GM12872 (cell line): ENCODE measurements around the gene PACS2.

Source experiments
- TF ChIP-seq, protein P1 (sequence below): IDR thresholded peaks from 3 replicates; pipeline ENCODE4 v1.5.1; 2011; ENCODE audit warnings: low read depth, mild to moderate bottlenecking, low read length, moderate library complexity; ENCODE audit not compliant: insufficient read depth

The PACS2 gene

DNA sequence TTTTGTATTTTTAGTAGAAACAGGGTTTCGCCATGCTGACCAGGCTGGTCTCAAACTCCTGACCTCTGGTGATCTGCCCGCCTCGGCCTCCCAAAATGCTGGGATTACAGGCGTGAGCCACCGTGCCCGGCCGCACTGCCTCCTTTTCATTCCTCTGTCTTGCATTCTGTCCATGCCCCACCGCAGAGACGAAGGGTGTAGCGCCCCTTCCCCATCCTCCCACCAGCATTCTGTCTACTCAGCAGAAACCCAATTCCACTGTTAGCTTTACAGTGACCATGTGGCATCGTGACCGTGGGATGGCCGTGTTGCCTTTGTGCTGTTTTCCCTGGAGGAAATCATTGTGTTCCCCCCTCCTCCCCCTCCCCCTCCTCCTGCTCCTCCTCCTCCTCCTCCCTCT is 94.0 kb downstream of the PACS2 start:
- TF ChIP-seq, protein P1, sequence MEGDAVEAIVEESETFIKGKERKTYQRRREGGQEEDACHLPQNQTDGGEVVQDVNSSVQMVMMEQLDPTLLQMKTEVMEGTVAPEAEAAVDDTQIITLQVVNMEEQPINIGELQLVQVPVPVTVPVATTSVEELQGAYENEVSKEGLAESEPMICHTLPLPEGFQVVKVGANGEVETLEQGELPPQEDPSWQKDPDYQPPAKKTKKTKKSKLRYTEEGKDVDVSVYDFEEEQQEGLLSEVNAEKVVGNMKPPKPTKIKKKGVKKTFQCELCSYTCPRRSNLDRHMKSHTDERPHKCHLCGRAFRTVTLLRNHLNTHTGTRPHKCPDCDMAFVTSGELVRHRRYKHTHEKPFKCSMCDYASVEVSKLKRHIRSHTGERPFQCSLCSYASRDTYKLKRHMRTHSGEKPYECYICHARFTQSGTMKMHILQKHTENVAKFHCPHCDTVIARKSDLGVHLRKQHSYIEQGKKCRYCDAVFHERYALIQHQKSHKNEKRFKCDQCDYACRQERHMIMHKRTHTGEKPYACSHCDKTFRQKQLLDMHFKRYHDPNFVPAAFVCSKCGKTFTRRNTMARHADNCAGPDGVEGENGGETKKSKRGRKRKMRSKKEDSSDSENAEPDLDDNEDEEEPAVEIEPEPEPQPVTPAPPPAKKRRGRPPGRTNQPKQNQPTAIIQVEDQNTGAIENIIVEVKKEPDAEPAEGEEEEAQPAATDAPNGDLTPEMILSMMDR = no peak

DNA sequence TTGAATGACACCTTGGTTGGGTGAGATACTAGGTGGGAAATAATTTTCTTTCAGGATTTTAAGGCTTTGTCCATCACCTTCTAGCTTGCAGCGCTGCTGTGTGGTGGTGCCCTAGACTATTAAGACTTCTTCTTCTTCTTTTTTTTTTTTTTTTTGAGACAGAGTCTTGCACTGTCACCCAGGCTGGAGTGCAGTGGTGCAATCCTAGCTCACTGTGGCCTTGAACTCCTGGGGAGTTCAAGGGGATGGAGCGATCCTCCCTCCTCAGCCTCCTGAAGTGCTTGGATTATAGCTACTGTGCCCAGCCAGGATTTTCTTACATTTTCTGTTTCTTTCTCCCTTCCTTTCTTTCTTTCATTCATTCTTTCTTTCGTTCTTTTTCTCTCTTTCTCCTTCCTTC is 94.8 kb downstream of the PACS2 start:
- TF ChIP-seq, protein P1 = no peak

DNA sequence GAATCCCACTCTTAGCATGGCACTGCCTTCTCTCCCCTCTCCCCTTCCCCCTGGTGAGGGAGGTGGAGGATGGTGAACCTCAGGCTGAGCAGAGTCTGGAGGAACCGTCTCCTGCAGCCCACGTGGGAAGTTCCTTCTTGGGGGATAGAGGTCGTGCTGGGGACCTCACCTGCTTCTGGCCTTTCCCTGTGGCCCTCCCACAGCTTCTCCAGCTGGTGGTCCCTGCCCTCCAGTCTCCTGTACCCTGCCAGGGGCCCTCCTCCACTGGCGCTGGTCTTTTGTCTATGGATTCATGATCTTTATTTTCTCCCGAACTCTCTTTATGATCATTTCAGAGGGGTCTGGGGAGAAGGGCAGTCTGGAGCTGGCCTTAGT is 96.1 kb downstream of the PACS2 start:
- TF ChIP-seq, protein P1 = no peak

DNA sequence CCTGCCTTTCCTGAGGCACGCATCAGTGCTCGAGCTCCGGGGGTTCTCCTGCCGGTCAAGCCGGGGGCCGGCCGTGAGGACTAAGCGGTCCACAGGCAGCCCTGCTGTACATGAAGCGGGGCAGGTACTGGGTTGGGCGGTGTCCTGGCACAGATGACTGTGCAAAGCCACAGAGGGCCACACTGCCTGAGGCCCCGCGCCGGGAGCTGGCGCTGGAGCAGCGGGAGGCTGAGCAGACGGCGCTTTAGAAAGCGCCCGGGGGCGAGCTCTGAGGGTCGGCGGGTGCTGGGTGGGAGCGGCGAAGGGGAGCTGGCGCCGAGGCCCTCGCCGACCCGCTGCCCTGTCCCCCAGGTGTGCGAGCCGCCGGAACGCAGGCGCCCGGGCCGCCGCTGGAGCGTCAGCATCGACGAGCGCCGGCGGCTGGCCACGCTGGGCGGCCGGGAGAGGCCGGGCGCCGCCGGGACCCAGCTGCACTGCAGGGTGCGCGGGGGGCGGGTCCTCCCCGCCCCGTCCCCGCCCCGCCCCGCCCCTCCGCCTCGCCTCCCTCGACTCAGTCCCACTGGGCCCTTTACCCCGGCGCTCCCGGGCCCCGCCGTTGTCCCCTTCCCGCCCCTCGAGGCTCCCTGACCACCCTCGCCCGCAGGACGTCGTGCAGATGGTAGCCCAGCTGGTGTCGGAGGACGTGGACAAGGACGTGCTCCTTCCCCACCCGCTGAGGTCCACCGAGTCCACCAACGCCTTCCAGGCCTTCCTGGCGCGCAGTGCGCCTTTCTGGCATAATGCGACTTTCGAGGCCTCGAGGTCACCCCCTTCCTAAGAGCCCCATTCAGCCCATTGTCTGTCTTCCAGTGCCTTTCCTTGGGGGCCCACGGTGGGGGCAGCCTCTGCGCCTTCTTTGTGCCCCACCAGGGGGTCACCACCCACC is 96.7 kb downstream of the PACS2 start:
- TF ChIP-seq, protein P1 = no peak

DNA sequence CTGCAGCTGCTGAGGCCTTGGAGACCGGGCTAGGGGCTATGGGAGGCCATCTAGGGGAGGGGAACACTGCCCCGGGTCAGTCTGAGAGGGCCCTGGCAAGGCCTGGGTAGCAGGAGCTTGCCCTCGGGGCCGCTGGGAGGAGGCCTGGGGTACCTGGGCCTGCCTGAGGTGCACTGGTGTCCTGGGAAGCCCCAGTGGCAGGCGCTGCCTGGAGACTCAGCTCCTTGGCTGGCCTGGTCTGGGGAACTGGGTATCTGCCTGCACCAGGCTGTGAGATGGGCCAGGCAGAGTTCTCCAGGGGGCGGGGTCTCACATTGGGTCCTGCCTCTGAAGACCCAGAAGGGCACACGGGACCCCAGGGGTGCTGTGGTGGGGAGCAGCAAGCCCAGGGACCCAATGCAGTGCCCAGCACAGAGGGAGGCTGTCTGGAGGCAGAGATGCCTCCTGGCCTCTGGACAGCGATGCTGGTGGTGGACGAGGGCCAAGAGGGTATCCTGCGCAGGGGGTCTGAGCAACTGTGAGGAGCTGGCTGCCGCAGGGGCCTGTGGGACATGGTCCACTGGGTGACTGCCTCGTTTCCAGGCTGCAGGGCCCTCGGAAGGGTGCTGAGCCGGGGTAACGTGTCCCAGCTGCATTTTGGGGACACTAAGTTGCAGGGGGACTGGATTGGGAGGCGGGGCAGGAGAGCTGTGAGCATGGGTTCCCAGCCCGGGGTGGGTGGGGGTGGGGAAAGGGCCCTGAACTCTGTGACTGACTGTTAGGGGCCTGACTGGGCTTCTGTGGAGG is 97.6 kb downstream of the PACS2 start:
- TF ChIP-seq, protein P1 = no peak

DNA sequence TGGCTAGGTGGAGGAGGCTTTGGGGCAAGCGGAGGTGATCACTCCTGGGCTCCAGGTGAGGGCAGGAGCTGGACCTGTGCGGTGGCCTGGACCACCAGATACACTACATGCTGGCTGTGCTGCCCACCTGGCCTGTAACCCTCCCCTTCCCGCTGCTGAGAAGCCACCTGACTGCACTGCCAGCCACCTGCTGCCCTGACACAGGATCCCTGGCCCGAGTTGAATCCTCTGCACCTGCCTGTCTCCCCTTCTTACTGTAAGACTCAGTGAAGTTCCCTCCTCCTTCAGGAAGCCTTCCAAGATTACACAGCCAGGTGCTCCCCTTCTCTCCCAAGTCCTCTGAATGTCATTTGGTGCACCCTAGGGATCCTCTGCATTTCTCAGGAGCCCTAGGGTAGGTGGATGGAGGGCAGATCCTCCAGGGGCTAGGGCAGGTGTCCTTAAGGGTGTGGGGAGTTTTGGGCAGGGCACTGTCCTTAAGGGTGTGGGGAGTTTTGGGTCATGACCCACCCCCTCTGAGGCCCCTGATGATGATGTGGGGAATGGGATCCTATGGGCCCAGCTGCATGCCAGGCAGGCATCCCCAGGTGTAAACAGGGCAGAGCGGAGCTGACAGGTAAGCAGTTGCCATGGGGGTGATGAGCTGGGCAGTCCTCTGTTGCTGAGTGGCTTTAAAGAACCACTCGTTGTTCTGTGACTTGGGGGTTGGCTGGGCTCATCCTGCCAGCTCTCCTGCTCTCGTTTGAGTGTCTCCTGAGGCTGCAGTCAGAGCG is 98.4 kb downstream of the PACS2 start:
- TF ChIP-seq, protein P1 = no peak

DNA sequence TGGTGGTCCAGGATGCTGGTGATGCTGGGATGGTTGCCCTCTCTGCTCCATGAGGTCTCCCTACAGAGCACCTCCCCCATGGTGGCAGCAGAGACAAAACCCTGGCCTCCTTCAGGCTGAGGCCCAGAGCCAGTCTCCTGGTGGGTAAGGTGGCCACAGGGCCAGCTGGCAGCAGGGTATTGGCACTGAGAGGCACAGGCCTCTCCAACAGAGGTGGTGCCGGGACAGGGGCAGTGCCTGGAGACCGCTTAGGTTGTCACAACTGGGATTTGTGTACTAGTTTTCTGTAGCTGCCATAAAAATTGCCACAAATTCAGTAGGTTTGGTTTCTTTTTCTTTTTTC is 99.0 kb downstream of the PACS2 start:
- TF ChIP-seq, protein P1 = no peak
